ENCODE results near the gene FAM110C.
"Not testable (repeated sequence)": the region's sequence is repeated elsewhere in the genome, so short reads cannot be mapped to it uniquely, and the experiment has no call there.

The FAM110C gene

GRCh38 chr2:28406-28975 is 17.8 kb downstream of the FAM110C start:
- no peaks in the 10 kb centered on the region for H3K4me1 ChIP-seq (ENCODE audit: control insufficient read depth, low read length)
- H3F3A ChIP-seq (ENCODE audit: control insufficient read depth, insufficient read depth): no peaks in the 10 kb centered on the region
- H4K20me1 ChIP-seq (ENCODE audit: control insufficient read depth, insufficient read depth, low read depth, low read length): no peaks in the 10 kb centered on the region
- H3K4me2 ChIP-seq (ENCODE audit: low read length): no peak overlapping the region
- H3K27ac ChIP-seq (ENCODE audit: low read depth, low read length): no peak overlapping the region
- no peaks in the 10 kb centered on the region for H3K36me3 ChIP-seq (ENCODE audit: control insufficient read depth, low read length)
- no peaks in the 10 kb centered on the region for H3K79me2 ChIP-seq (ENCODE audit: control insufficient read depth, low read length)
- no peak for TF ChIP-seq CTCF (IDR thresholded peaks at IDR 0.05; ENCODE audit: low read depth, low read length, poor library complexity, severe bottlenecking)
- TF ChIP-seq EZH2phosphoT487 (IDR thresholded peaks at IDR 0.05; ENCODE audit: borderline replicate concordance, low read length): no peak
- no peaks in the 10 kb centered on the region for H3K9me3 ChIP-seq (ENCODE audit: control insufficient read depth, insufficient read depth, low read length)
- H3K4me3 ChIP-seq (ENCODE audit: low read length): no peak overlapping the region
- H3K27me3 ChIP-seq (ENCODE audit: control insufficient read depth, low read length): no peaks in the 10 kb centered on the region
- no peaks in the 10 kb centered on the region for H3K9me2 ChIP-seq (replicated peaks; ENCODE audit: control insufficient read depth, low read length)

- Histone ChIP-seq H3K27me3 (ENCODE audit: control insufficient read depth, low read length) (no peaks in the 10 kb centered on the region), H3F3A (ENCODE audit: control insufficient read depth, insufficient read depth) (no peaks in the 10 kb centered on the region), H3K4me2 (ENCODE audit: low read length) (no peak overlapping the region), H3K27ac (ENCODE audit: low read depth, low read length) (no peak overlapping the region), H3K79me2 (ENCODE audit: control insufficient read depth, low read length) (no peaks in the 10 kb centered on the region), H4K20me1 (ENCODE audit: control insufficient read depth, insufficient read depth, low read depth, low read length) (no peaks in the 10 kb centered on the region), H3K9me2 (replicated peaks; ENCODE audit: control insufficient read depth, low read length) (no peaks in the 10 kb centered on the region), H3K36me3 (ENCODE audit: control insufficient read depth, low read length) (no peaks in the 10 kb centered on the region), H3K4me1 (ENCODE audit: control insufficient read depth, low read length) (no peaks in the 10 kb centered on the region), H3K4me3 (ENCODE audit: low read length) (no peak overlapping the region), H3K9me3 (ENCODE audit: control insufficient read depth, insufficient read depth, low read length) (no peaks in the 10 kb centered on the region)
- TF ChIP-seq CTCF (IDR thresholded peaks at IDR 0.05; ENCODE audit: low read depth, low read length, poor library complexity, severe bottlenecking): no peak
- TF ChIP-seq EZH2phosphoT487 (IDR thresholded peaks at IDR 0.05; ENCODE audit: borderline replicate concordance, low read length): no peak
Measured at GRCh38 chr2:26891-27290, 19.4 kb downstream of the FAM110C start.

- Histone ChIP-seq H3K27me3 (ENCODE audit: control insufficient read depth, low read length) (no peaks in the 10 kb centered on the region), H3K27ac (ENCODE audit: low read depth, low read length) (no peak overlapping the region), H4K20me1 (ENCODE audit: control insufficient read depth, insufficient read depth, low read depth, low read length) (no peaks in the 10 kb centered on the region), H3K4me3 (ENCODE audit: low read length) (no peak overlapping the region), H3K9me3 (ENCODE audit: control insufficient read depth, insufficient read depth, low read length) (no peaks in the 10 kb centered on the region), H3K79me2 (ENCODE audit: control insufficient read depth, low read length) (no peaks in the 10 kb centered on the region), H3F3A (ENCODE audit: control insufficient read depth, insufficient read depth) (no peaks in the 10 kb centered on the region), H3K9me2 (replicated peaks; ENCODE audit: control insufficient read depth, low read length) (no peaks in the 10 kb centered on the region), H3K4me2 (ENCODE audit: low read length) (no peak overlapping the region), H3K36me3 (ENCODE audit: control insufficient read depth, low read length) (no peaks in the 10 kb centered on the region), H3K4me1 (ENCODE audit: control insufficient read depth, low read length) (no peaks in the 10 kb centered on the region)
- TF ChIP-seq EZH2phosphoT487 (IDR thresholded peaks at IDR 0.05; ENCODE audit: borderline replicate concordance, low read length) (no peak), CTCF (IDR thresholded peaks at IDR 0.05; ENCODE audit: low read depth, low read length, poor library complexity, severe bottlenecking) (no peak)
Measured at GRCh38 chr2:25543-25942, 20.8 kb downstream of the FAM110C start.

- H3K79me2 ChIP-seq (ENCODE audit: control insufficient read depth, low read length); H3K27me3 ChIP-seq (ENCODE audit: control insufficient read depth, low read length); H4K20me1 ChIP-seq (ENCODE audit: control insufficient read depth, insufficient read depth, low read depth, low read length); H3K9me3 ChIP-seq (ENCODE audit: control insufficient read depth, insufficient read depth, low read length); H3K9me2 ChIP-seq (replicated peaks; ENCODE audit: control insufficient read depth, low read length); H3F3A ChIP-seq (ENCODE audit: control insufficient read depth, insufficient read depth); H3K27ac ChIP-seq (ENCODE audit: low read depth, low read length); H3K4me2 ChIP-seq (ENCODE audit: low read length); H3K36me3 ChIP-seq (ENCODE audit: control insufficient read depth, low read length); H3K4me3 ChIP-seq (ENCODE audit: low read length); H3K4me1 ChIP-seq (ENCODE audit: control insufficient read depth, low read length): not testable (repeated sequence)
Measured at GRCh38 chr2:24591-24990, 21.7 kb downstream of the FAM110C start.
